Measurements from ENCODE around the gene SMIM31. TPM values are rescaled to one million over a fixed set of nuclear protein-coding genes. Genes with fewer than 3 reads are reported as not detected.

The SMIM31 gene
- total RNA-seq, result not detected
- long read RNA-seq, result 0 reads

- ATAC-seq (no peak), DNase-seq (ENCODE audit: missing footprints) (no peak)
- intact Hi-C loops (cut with DNase I), result no loop called here
Observed at GRCh38 chr4:164753873-164754488, at the start of gene SMIM31. TSS of gene SMIM31 (plus strand) at chr4:164754131. CDS start at chr4:164770444, 16,313 bp downstream.

- intact Hi-C loops (cut with DNase I), result no loop called here
- ATAC-seq (no peak), DNase-seq (ENCODE audit: missing footprints) (no peak)
Observed at GRCh38 chr4:164706675-164707074, 47.3 kb upstream of the SMIM31 start.

GRCh38 chr4:164716901-164717300 lies 37.0 kb upstream of the SMIM31 start:
- ATAC-seq (peak; percentile 64), DNase-seq (ENCODE audit: missing footprints) (no peak)
- intact Hi-C loops (cut with DNase I), result no loop called here

- no peak for ATAC-seq
- intact Hi-C loops (cut with DNase I), result no loop called here
- no peak for DNase-seq (ENCODE audit: missing footprints)
Observed at GRCh38 chr4:164718827-164719226, 35.1 kb upstream of the SMIM31 start.

GRCh38 chr4:164725066-164725465 lies 28.9 kb upstream of the SMIM31 start:
- ATAC-seq (no peak), DNase-seq (ENCODE audit: missing footprints) (no peak)
- intact Hi-C loops (cut with DNase I), result no loop called here

GRCh38 chr4:164730705-164731393 lies 23.1 kb upstream of the SMIM31 start:
- DNase-seq (ENCODE audit: missing footprints) (no peak), ATAC-seq (no peak)
- intact Hi-C loops (cut with DNase I), result no loop called here

- DNase-seq (ENCODE audit: missing footprints) (no peak), ATAC-seq (peak; percentile 56)
- intact Hi-C loops (cut with DNase I), result loop anchor here (2.0 kb wide), 1 partner anchor 1181 kb away; no protein-coding TSS in a partner anchor
Observed at GRCh38 chr4:164731827-164732474, 22.0 kb upstream of the SMIM31 start.

GRCh38 chr4:164734484-164734883 lies 19.4 kb upstream of the SMIM31 start:
- DNase-seq (ENCODE audit: missing footprints), result no peak
- ATAC-seq, result no peak
- intact Hi-C loops (cut with DNase I), result no loop called here

GRCh38 chr4:164748375-164748774 lies 5.6 kb upstream of the SMIM31 start:
- intact Hi-C loops (cut with DNase I), result loop anchor here (5.0 to 10.0 kb wide), 2 partner anchors 1196 to 1264 kb away; no protein-coding TSS in a partner anchor
- ATAC-seq (no peak), DNase-seq (ENCODE audit: missing footprints) (no peak)

GRCh38 chr4:164755432-164755831 lies 1.5 kb downstream of the SMIM31 start:
- intact Hi-C loops (cut with DNase I), result no loop called here
- ATAC-seq (no peak), DNase-seq (ENCODE audit: missing footprints) (no peak)

- ATAC-seq, result no peak
- DNase-seq (ENCODE audit: missing footprints), result no peak
- intact Hi-C loops (cut with DNase I), result no loop called here
Observed at GRCh38 chr4:164756686-164757085, 2.8 kb downstream of the SMIM31 start.

- intact Hi-C loops (cut with DNase I), result no loop called here
- ATAC-seq (no peak), DNase-seq (ENCODE audit: missing footprints) (no peak)
Observed at GRCh38 chr4:164761241-164761640, 7.3 kb downstream of the SMIM31 start.

GRCh38 chr4:164761746-164762275 lies 7.9 kb downstream of the SMIM31 start:
- ATAC-seq, result no peak

GRCh38 chr4:164765096-164765495 lies 11.2 kb downstream of the SMIM31 start:
- intact Hi-C loops (cut with DNase I), result no loop called here
- ATAC-seq, result no peak
- DNase-seq (ENCODE audit: missing footprints), result no peak

More at GRCh38 chr4:164761746-164762275, 7.9 kb downstream of the SMIM31 start:
- DNase-seq (ENCODE audit: missing footprints), result no peak
- intact Hi-C loops (cut with DNase I), result no loop called here

- intact Hi-C loops (cut with DNase I), result no loop called here
- no peak for DNase-seq (ENCODE audit: missing footprints)
- ATAC-seq, result no peak
Observed at GRCh38 chr4:164765833-164766232, 11.9 kb downstream of the SMIM31 start.

GRCh38 chr4:164768516-164768915 lies 14.6 kb downstream of the SMIM31 start:
- DNase-seq (ENCODE audit: missing footprints) (no peak), ATAC-seq (no peak)
- intact Hi-C loops (cut with DNase I), result no loop called here

- ATAC-seq, result no peak
- intact Hi-C loops (cut with DNase I), result no loop called here
- DNase-seq (ENCODE audit: missing footprints), result no peak
Observed at GRCh38 chr4:164770010-164770724, 16.2 kb downstream of the SMIM31 start.

- DNase-seq (ENCODE audit: missing footprints) (no peak), ATAC-seq (no peak)
- intact Hi-C loops (cut with DNase I), result no loop called here
Observed at GRCh38 chr4:164771088-164771487, 17.2 kb downstream of the SMIM31 start.

GRCh38 chr4:164772076-164772475 lies 18.1 kb downstream of the SMIM31 start:
- ATAC-seq, result no peak
- intact Hi-C loops (cut with DNase I), result no loop called here
- no peak for DNase-seq (ENCODE audit: missing footprints)

Measured in Right ventricle myocardium inferior (tissue), 1 donor.